Measurements from ENCODE around the gene PVALB.

PVALB gene

DNA sequence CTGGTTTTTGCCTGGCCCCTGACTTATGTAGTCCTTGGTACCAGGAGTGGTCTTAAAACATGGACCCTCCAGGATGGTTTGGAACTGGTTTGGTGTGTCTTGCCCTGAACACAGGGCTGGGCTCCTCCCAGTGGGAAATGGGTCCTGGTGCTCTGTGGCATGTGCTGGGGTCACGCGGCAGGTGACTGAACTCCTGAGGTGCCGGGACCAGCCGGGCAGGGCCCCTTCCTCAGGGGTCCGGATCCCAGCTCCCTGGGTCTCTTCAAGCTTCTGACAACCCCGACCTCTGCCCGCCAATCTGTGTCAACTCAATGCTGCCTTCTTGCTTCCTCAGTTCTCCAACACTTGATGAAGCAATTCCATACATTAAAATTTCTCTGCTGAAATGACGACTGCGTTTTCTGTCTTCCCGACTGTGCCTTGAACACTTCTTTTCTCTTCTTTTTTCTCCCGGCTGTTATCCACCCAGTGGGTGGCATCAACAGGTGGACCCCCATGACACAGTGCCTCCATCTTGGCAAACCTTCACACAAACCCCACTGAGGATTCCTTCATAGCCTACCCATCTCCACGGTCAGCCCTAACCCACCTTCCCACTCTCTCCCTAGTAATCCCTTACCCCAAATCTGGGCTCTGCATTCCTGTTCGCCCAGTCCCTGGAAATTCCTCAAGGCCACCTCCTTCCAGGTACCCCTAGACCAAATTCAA, 45.3 kb downstream of the PVALB start:
- no peak for DNase-seq

DNA sequence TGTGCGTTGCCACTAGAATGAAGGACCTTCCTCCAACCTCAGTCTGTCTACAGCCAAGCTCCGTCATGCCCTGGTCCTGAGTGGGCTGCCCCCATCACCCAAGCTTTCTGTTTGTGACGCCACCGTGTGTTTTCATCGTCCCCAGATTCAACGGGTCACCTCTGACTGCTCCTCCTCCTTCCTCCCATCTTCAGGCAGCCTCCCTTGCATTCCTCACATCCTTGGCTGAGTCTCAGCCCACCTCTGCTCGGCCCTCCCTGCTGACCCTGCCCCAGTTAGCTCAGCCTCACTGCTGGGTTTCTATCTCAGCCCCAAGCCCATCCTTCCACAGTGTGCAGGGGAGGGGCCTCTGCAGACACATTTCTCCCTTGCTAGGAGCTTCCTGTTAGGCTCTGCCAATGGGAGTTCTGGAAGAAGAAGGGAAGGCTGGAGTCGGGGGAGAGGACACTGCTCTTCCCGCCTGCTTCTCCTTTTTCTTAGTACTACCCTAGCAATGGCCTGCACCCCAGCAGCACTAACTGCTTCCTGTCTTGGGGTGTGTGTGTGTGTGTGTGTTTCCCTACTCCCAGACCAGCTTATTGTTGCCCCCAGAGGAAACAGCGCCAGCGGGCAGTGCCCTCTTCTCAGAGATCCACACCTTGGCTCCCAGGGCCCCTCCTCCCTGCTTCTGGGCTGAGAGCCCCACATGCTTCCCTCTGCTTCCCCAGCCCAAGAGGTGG, 46.2 kb downstream of the PVALB start:
- DNase-seq = no peak

DNA sequence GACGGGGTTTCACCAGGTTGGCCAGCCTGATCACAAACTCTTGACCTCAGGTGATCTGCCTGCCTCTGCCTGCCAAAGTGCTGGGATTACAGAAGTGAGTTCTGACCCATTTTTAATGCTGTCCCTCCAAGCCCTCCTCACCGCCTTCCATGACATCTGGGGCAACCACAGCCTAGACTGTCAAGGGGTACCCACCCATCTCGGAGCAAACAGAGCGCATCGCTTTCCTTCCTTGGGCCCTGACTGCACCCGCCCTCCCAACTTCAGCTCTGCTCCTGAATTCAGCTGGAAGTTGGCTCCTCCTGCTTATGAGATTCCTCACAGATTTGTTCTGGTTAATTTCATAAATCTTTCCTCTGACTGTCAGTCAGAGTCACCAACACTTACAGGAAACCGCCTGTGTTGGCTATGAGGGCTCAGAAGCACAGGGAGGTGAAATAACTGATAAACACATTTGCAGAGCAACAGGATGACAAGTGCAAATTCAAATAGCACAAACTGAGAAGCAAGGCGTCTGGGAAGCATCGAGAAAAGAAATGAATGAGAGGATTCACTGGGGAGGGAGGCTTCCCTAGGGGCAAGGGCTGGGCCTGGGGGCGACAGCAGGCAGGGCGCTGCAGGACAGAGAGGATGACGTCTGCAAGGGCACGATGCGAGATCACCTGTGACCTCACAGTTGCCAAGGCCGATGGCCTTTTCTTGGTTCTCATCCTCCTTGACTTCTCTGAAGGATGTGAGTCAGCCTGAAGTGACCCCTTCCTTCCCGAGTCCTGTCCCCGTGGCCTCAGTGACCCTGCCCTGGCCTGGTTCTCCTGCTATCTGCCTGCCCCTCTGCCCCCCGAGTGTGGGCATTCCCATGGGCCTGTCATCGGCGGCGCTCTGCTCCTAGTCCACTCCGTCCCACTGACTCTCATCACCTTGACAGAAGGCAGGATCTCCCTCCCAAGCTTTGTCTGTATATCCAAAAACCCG, 47.0 kb downstream of the PVALB start:
- DNase-seq = no peak

DNA sequence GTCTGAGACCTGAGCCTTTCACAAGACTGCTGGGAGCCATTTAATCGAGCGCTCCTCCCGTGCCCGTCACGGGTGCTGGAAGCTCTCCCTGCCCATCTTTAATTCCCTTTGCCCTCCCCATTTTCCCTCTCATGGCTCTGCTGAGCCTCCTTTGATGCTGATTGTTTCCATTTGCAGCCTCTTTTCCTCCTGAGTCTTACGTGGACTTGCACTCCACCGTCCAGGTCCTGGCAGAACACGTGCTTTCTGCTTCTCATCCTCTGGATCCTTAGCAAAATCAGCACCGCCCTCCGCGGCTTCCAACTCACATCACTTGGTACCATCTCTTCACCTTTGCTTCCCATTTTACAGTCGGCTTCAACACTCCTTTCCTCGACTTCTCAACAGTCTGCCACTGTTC, 48.2 kb downstream of the PVALB start:
- no peak for DNase-seq

DNA sequence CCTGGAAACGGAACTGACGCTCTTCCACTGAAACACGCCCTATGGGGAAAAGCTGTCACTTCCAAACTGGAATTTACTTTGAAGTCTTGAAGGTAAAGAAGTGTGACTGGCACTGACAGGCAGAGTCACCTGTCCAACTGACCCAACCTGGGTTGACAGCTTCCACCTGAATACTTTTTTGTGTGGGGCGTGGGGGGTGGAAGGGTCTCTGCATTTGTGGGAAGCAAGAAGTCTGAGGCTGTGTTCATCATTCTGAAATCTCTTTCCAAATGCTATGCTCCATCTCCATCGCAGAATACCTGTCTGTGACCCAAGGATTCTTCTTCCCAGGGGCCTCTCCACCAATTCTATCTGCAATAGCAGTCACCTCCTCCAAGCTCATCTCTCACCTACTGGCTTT, 48.7 kb downstream of the PVALB start:
- no peak for DNase-seq

DNA sequence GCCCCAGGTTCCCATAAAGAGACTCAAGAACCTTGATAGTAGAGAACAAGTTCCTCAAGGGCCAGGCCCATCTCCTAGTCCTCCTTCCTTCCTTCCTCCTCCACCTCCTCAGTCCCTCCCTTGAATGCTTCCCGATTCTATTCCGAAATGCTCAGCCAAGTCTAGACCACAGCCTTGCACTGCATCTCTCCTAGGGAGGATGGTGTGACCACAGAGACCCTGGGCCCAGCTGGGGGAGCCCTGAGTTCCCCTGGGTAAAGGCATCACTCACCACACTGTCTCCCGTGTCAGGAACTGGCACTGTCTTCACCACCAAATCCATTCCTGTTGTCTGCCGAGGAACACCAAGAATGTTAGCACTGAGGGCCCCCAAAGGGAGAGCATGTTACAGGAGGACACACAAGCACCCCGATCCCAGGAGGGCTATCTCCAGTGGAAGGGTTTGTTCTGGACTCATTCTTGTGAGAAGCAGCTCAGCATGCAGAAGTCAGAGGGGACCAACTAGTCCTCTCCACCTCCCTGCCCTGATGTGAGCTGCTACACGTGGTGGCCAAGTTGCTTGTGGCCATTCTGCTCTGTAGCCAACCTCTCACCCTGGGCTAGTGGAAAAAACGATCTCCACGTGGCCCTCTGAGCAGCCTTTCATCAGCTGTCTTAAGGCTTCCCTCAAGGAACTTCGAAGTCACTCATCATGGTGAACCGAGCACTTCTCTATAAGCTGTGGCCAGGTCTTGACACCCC, 49.6 kb downstream of the PVALB start:
- DNase-seq = no peak

DNA sequence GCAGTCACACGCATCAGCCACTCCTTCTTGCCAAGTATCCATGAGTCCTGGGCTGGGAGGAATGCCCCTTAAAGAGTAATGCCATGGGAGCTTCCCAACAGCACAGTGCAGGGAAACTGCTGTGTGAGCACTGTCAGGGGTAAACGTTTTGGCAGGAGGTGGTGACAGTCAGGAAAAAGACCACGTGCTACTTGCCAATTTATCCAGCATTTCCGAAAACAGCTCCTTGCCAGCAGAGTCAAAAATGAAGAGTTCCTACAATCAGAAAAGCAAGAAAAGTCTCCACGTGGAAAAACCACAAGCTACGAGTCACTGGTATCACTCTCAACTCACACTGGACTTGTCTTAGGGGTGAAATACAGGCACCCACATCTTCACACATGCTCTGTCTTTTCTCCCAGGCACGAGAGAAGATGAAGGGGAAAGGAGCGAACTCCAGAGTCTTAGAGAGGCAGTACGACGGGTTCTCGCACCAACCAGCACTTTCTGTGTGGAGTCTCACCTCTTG, 50.8 kb downstream of the PVALB start:
- DNase-seq = no peak

DNA sequence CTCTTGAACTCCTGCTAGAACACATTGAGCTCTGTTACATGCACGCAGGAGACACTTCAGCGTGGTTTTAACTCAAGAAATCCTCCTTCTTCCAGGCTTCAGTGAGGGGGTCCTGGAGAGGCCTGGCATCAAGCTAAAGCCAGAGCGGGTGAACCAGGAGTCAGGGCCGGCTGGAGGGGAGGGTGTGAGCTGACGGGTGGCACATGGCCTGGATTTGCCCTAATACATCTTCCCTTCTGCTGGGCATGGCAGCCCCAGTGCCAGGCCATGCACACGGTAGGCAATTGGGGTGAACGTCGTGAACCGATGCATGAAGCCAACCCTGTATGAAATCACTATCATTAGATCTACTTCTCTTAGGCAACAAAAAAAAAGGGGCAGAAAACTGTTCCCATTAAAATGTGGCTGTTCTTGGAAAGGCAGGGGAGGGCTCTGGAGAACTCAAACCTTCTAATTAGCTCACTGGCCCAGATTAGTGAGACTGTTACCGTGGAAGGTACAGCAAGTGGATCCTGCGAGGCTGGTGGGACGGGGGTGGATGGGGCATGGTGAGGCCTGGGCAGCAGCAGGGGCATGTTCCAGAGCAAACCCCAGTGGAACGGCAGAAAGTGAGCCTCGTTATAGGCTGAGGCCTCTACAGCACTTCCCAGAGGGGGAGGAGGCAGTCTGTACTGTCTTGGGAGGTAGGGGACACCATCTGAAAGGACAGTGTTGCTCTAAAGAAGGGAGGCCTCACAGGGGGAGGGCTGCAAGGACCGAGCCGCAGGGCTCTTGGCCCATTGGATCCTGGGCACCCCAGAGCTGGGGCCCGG, 51.5 kb downstream of the PVALB start:
- no peak for DNase-seq

DNA sequence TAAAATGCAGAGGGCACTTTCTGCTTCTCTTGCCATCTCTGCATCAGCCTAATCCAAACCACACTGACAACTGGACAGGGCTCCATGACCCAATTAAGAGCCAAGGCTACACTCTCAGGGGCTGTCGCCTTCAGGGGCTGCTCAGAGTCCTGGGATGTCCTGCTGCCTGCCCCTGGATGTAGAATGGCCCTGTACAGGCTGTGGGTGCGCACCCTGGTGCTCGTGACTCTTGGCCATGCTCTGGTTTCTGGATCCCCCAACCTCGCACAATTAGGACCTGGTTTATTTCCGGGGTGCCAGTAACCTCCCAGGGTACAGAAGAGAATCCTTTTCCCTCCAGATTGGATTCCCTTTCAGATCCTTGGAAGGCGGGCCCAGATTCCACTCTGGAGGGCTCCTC, 52.2 kb downstream of the PVALB start:
- DNase-seq = no peak

DNA sequence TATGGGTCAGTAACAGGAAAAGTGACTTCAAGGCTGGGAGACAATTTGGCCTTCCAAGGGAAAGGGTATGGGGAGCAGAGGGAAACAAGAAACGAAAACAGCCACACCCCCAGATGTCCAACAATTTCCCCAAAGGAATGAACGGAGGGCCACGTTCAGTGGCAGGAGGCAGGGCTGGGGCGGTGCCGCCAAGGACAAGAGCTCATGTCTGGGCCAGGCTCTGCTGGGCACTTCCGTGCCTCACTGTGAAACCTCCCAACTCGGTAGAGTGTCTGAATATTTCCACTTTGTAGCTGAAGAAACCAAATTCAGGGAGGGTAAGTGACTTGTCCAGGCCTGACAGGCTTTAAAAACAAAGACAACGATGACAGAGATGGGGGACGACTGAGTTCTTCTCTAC, 52.8 kb downstream of the PVALB start:
- no peak for DNase-seq

DNA sequence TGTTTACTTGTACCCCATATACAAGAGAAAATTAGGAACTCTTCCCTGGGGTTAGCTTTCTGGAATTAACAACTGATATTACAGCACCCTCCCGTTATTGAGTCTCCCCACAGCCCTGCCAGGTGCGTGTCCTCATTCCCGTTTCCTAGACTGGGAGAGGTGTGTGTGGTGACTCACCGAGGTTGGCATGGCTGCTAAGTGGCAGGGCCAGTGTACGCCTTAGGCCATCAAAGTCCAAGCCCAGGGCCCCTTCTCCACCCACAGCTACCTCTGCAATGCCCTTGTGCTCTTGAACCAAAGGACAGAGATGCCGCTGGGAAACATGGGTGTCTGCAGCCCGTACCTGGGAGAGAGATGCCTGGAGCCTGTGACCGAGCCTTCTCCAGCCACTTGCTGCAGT, 53.3 kb downstream of the PVALB start:
- no peak for DNase-seq

DNA sequence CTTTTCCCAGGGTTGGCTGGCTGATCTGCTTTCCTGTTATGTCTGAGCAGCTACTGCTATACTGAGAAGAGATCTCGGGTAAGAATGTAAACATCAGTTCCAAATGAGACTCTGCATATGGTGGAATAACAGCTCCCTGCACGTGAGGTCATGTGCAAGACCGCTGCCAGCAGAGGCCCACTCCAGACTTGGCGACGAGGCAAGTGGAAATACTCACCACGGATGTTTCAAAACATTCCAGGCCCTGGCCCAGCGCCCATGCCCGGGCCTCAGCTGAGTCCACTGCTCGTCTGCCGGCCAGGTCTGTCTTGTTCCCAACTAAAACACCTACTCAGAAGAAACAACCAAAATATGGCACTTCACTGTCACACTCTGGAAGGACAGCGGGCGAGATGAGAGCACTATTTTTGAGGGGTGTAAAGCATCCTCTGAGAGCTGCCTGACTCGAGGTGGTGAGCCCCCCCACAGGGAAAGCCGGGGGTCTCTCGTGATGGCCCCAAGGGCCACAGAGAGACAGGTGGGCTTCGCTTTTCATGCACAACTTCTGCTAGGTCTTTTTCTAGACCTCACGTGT, 54.1 kb downstream of the PVALB start:
- no peak for DNase-seq

DNA sequence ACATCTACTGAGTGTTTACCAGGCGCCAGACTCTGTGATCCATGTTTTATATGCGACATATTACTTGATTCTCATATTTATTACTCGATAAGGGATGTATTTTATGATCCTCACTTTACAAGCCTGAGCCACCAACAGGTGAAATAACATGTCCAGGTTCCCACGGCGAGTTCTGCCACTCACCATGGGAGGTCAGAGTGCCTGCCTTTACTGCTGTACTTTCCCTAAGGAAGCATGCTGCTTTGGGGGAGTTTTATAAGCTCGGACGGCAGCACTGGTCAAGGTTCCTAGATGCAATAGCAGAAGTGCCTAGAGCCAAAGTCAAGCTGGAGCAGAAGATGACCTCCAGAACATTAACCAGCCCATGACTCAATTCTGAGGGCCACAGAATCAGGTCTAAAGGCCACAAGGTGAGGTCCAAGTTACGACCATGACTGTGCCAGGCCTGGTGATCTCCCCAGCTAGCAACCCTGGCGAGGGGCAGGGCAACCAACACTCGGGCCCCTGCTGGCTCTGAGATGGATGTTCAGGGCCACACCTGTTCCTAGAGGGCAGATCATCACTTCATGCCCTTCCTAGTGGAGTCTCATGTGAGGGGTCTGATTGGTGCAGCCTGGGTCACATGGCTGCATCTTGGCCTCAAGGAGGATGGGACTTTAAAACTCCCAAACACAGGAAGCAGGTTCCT, 55.1 kb downstream of the PVALB start:
- DNase-seq = no peak

DNA sequence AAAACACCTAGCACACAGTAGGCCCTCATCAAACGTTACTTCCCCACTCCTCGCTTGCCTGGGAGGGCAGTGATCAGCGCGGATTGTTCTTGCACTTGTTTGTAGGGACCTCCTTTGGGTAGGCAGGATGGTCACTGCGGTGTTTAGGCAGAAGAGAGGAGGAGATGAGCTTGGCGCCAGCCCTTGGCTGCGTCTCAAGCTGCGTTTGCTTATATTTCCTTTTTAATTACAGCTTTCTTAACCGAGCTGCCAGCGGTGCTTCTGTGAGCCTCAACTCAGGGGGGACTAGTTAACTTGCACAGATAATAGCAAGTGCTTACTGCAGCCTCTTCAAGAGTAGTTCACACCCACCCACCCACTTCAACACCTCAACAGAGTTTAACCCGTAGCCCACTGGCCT, 56.0 kb downstream of the PVALB start:
- DNase-seq = no peak

DNA sequence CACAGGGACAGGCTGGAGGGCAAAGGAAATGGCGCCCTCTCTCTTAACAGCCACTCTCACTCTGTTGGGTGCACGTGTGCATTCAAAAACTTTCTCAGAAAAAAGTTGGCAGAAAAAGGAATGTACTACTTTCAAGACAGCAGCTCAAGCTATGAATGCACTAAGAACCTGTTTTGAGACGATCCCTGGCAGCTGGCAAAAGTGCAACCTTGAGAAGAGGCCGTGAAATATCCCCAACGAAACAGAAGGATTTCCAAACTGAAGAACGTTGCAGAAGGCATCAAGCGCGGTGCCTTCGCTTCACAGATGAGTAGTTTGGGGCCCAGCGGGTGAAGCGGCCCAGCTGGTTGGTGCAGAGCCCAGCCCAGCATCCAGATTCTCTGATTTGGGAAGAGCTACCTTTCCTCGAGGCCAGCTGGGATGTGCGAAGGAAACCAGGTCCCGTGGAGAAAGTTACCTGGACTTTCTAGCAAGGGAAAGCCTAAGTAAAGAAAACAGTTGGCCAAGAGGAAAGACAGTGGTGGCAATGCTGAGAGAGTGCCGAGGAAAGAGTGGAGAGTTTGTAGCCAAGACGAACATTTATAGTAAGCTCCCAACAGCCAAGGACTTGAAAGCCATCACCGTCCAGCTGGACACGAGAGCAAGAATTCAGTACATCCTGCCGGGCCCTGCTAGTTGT, 57.2 kb downstream of the PVALB start:
- no peak for DNase-seq

DNA sequence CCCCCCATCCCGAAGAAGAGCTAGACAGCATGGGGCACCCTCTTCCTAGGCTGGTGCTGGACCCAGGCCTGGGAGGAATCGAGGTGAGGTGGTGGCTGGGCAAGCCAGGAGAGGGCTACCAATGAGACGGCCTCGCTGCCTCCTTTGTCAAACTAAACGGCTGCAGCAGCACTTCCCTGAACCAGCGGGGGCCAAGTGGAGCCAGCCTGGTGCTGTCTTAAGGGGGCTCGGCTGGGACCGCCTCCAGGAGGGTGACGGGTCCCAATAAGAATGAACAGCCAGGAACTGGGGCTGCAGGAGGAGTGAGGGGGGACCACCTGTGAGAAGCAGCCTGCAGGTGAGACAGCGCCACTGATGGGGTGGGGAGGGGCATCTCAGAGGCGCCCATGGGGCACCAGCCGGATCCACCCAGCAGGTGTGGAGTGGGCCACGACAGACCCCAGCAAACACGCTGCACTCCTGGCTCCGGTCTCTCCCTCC, 58.0 kb downstream of the PVALB start:
- DNase-seq = no peak

DNA sequence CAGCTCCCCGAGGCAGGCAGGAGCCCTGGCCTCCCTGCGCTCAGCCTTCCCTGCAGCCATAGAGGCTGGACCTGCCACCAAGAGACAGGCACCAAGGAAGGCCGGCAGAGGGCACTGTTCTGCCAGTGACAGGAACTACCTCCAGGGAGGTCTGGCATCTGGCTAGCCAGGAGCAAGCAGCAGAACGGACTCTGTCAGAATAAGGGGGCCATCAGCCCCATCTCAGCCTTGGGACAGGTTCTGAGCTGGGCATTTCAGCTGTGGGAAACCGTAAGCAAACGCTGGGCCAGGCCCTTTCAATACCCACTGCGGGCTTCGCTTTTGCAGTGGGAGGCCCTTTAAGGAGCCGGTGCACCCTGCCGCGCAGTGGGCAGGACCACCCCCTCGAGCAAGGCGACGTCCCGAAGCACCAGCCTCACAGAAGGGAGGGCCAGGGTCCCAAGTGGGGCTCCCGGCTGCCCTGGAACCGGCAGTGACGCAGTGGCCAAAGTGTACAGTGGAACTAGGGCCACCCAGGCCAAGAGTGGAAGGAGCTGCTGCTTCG, 59.1 kb downstream of the PVALB start:
- peak; percentile 56 for DNase-seq

DNA sequence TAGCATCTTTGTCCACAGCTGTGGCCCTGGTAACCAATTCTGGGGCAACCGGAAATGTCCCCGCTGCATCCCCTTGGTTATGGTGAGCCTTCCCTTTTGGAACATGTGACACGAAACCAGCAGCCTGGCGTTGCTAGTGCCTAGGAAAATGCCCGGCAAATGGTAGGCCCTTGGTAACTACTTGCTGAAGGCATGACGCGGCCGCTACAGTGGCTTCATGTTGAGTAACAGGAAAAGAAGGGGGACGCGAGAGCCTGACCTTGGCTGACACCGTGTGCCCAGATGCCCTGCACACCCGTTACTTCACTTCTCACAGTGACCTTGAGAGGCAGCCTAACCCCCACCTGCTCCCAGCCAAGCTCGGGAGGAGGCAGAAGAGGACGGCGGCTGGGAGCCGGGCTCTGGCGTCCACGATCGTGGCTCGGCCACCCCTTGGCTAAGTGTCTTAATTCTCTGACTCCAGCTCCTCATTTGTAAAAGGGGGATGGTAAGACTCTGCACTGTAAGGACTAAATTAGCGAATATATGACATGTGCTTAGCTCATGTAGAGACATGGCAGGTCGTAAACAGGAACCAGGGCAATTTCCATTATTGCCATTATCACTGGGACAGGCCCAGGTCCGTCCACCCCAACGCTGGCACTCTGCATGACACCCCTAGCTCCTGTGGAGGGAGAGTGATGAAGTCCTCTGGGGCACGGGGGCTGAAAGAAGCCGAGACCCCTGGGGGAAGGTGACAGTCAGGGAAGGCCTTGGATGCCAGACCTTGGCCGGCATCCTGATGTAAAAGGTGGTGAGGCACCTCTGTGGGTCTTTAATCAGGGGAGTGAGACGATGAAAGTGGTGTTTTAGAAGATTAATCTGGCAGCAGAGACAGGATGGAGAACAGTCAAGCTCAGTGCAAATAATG, 59.8 kb downstream of the PVALB start:
- DNase-seq = no peak

DNA sequence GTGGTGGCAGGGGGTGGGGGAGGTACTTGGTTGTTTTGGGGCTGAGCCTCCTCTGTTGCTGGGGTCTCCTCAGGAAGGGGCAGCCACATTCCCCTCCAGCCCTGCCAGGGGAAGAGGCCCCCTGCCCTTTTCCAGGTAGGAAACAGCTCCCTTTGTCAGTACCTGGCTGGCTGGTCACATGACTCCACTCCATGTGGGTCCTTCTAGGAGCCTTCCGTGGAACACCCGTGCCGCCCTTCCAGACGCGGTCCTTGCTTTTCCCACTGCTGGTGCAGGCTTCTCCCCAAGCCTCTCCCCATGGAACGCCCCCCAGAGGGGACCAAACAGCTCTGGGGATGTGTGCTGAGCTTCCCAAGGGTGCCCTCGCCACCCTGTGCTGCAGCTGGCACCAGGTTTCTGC, 60.8 kb downstream of the PVALB start:
- no peak for DNase-seq
